ENCODE data around the gene STK32C. TPM values are rescaled to one million over a fixed set of nuclear protein-coding genes. Genes with fewer than 3 reads are reported as not detected.

The STK32C gene
- total RNA-seq, 1 experiment from 2014 or later: 16.5 TPM

DNA sequence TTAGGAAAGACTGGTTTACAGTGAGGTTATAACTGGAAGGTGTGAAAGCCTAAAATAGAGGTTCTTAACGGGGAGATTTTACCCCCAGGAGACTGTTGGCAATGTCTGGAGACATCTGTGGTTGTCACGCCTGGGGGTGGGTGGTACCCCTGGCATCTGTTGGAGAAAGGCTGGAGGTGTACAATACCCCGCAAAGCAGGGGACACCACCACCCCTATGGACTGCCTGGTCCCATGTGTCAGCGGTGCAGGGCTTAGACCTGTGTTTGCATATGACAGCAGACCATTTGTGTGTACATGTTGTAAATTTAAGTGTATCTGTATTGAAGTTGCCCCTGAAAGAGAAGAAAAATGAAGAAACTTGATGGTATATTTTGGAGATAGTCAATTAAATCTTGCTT is 34.0 kb upstream of the STK32C start:
- CTCF ChIA-PET: no interaction called here

DNA sequence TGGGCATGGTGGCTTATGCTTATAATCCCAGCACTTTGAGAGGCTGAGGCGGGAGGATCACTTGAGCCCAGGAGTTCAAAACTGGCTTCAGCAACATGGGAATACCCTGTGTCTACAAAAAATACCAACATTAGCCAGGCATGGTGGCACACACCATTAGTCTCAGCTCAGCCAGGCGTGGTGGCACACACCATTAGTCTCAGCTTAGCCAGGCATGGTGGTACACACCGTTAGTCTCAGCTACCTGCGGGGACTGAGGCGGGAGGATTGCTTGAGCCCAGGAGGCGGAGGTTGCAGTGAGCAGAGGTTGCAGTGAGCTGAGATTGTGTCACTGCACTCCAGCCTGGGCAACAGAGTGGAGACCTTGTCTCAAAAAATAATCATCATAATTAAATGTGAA is 33.3 kb upstream of the STK32C start:
- Histone ChIP-seq H3K36me3 (ENCODE audit: insufficient read depth, low read length, poor library complexity, severe bottlenecking) (no peaks in the 10 kb centered on the region), H3K9me3 (ENCODE audit: low read depth, low read length, poor library complexity, severe bottlenecking) (no peaks in the 10 kb centered on the region), H3K27me3 (replicated peaks; ENCODE audit: insufficient read depth, low read depth, low read length, poor library complexity) (no peaks in the 10 kb centered on the region), H3K4me3 (ENCODE audit: low read depth, low read length, poor library complexity, severe bottlenecking) (no peak overlapping the region), H3K27ac (ENCODE audit: low read depth, low read length, poor library complexity, severe bottlenecking) (no peak overlapping the region), H3K4me1 (ENCODE audit: insufficient read depth, low read length, poor library complexity, severe bottlenecking) (no peaks in the 10 kb centered on the region)
- intact Hi-C loops (cut with micrococcal nuclease; ENCODE audit: unreplicated experiment): no loop called here
- BruUV-seq (replicated peaks): no TSS peak
- TF ChIP-seq, protein P1, sequence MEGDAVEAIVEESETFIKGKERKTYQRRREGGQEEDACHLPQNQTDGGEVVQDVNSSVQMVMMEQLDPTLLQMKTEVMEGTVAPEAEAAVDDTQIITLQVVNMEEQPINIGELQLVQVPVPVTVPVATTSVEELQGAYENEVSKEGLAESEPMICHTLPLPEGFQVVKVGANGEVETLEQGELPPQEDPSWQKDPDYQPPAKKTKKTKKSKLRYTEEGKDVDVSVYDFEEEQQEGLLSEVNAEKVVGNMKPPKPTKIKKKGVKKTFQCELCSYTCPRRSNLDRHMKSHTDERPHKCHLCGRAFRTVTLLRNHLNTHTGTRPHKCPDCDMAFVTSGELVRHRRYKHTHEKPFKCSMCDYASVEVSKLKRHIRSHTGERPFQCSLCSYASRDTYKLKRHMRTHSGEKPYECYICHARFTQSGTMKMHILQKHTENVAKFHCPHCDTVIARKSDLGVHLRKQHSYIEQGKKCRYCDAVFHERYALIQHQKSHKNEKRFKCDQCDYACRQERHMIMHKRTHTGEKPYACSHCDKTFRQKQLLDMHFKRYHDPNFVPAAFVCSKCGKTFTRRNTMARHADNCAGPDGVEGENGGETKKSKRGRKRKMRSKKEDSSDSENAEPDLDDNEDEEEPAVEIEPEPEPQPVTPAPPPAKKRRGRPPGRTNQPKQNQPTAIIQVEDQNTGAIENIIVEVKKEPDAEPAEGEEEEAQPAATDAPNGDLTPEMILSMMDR (conservative IDR thresholded peaks at IDR 0.05; ENCODE audit: low read depth, low read length): no peak
- TF ChIP-seq EZH2 (IDR thresholded peaks at IDR 0.05; ENCODE audit: borderline replicate concordance, low read depth, low read length, poor library complexity, severe bottlenecking): no peak
- DNase-seq (ENCODE audit: low spot score): no peak
- CTCF ChIA-PET: no interaction called here
- POLR2A ChIA-PET (ENCODE audit: low non-redundant PET): no interaction called here

More for the DNA sequence above, 34.0 kb upstream of the STK32C start:
- no peaks in the 10 kb centered on the region for H3K4me1 ChIP-seq (ENCODE audit: insufficient read depth, low read length, poor library complexity, severe bottlenecking)
- POLR2A ChIA-PET (ENCODE audit: low non-redundant PET): no interaction called here
- no peak overlapping the region for H3K27ac ChIP-seq (ENCODE audit: low read depth, low read length, poor library complexity, severe bottlenecking)
- DNase-seq (ENCODE audit: low spot score): no peak
- TF ChIP-seq, protein P1 (conservative IDR thresholded peaks at IDR 0.05; ENCODE audit: low read depth, low read length): no peak
- TF ChIP-seq EZH2 (IDR thresholded peaks at IDR 0.05; ENCODE audit: borderline replicate concordance, low read depth, low read length, poor library complexity, severe bottlenecking): no peak
- BruUV-seq (replicated peaks): no TSS peak
- H3K4me3 ChIP-seq (ENCODE audit: low read depth, low read length, poor library complexity, severe bottlenecking): no peak overlapping the region
- no peaks in the 10 kb centered on the region for H3K36me3 ChIP-seq (ENCODE audit: insufficient read depth, low read length, poor library complexity, severe bottlenecking)
- no peaks in the 10 kb centered on the region for H3K27me3 ChIP-seq (replicated peaks; ENCODE audit: insufficient read depth, low read depth, low read length, poor library complexity)
- intact Hi-C loops (cut with micrococcal nuclease; ENCODE audit: unreplicated experiment): no loop called here
- no peaks in the 10 kb centered on the region for H3K9me3 ChIP-seq (ENCODE audit: low read depth, low read length, poor library complexity, severe bottlenecking)

DNA sequence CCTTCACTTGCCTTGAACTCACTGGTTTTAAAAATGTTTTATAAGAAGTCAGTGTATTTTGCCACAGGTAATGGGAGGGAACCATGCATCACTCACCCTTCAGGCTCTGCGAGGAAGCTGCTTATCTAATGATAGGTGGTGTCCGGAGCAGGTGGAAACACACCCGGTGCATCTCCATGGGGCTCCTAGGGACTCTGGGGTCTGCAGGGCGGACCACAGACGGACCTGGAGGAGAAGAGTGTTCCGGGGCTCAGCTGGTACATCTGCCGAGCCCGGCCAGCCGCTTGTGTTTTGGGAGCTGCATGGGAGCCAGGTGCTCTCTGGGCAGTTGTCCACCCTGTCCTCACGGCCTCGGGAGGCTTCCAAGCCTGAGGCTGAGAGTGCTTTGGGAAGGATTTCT is 31.5 kb upstream of the STK32C start:
- intact Hi-C loops (cut with micrococcal nuclease; ENCODE audit: unreplicated experiment): no loop called here
- POLR2A ChIA-PET (ENCODE audit: low non-redundant PET): no interaction called here
- no TSS peak for BruUV-seq (replicated peaks)
- H3K27me3 ChIP-seq (replicated peaks; ENCODE audit: insufficient read depth, low read depth, low read length, poor library complexity): no peaks in the 10 kb centered on the region
- H3K4me3 ChIP-seq (ENCODE audit: low read depth, low read length, poor library complexity, severe bottlenecking): no peak overlapping the region
- DNase-seq (ENCODE audit: low spot score): no peak
- H3K4me1 ChIP-seq (ENCODE audit: insufficient read depth, low read length, poor library complexity, severe bottlenecking): no peaks in the 10 kb centered on the region
- no peaks in the 10 kb centered on the region for H3K9me3 ChIP-seq (ENCODE audit: low read depth, low read length, poor library complexity, severe bottlenecking)
- no peak for TF ChIP-seq EZH2 (IDR thresholded peaks at IDR 0.05; ENCODE audit: borderline replicate concordance, low read depth, low read length, poor library complexity, severe bottlenecking)
- TF ChIP-seq, protein P1 (conservative IDR thresholded peaks at IDR 0.05; ENCODE audit: low read depth, low read length): no peak
- CTCF ChIA-PET: no interaction called here
- no peaks in the 10 kb centered on the region for H3K36me3 ChIP-seq (ENCODE audit: insufficient read depth, low read length, poor library complexity, severe bottlenecking)
- H3K27ac ChIP-seq (ENCODE audit: low read depth, low read length, poor library complexity, severe bottlenecking): no peak overlapping the region

All from A673 (cell line).